CD4-positive, alpha-beta T cell treated with Interleukin-4 for 1 hour (primary cell): ENCODE data around the gene DOP1A.
"Not testable (repeated sequence)": the region's sequence is repeated elsewhere in the genome, so short reads cannot be mapped to it uniquely, and the experiment has no call there.

Source experiments
- DNase-seq, 2 donors: peaks; one replicate each; pipeline ENCODE4 v3.0.0-alpha.2; 2020 to 2022

The DOP1A gene

GRCh38 chr6:83160167-83160566, 92.7 kb downstream of the DOP1A start:
- DNase-seq: no peak

DNA sequence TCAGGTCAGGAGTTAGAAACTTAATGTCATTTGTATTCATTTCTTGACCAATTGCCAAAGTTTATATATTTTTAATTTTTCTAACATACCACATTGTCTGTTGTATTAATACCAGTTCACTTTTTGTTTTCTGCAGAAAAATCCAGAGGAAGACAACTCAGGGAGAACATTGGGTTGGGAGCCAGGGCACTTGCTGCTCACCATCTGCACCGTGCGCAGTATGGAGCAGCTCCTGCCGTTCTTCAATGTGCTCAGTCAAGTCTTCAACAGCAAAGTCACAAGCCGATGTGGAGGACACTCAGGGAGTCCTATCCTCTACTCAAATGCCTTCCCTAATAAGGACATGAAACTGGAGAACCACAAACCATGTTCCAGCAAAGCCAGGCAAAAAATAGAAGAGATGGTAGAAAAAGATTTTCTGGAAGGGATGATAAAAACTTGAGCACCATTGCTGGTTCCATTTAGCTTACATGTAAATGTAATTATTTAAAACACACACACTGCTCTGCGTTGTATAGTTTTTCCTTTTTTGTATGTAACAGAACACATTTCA, 100.3 kb downstream of the DOP1A start:
- no peak for DNase-seq

DNA sequence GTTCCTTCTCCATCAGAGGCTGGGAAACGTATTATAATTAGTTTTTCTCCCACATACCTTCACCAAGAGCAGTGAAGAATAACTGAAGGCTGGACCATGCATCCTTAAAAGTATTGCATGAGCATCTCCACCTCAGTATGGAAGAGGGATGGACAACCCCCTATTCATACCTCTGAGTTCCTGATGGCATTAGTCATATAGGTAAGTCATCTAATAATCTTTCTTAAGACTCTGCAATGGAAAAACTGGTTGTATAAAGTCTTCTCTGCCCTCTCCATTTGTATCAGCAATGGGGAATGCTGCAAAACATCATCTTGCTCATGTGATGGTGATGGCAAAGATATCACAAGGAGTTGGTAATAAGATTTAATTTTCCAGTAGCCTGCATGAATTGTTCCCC, 101.1 kb downstream of the DOP1A start:
- DNase-seq: no peak

GRCh38 chr6:83169106-83169505, 101.6 kb downstream of the DOP1A start:
- DNase-seq: no peak

DNA sequence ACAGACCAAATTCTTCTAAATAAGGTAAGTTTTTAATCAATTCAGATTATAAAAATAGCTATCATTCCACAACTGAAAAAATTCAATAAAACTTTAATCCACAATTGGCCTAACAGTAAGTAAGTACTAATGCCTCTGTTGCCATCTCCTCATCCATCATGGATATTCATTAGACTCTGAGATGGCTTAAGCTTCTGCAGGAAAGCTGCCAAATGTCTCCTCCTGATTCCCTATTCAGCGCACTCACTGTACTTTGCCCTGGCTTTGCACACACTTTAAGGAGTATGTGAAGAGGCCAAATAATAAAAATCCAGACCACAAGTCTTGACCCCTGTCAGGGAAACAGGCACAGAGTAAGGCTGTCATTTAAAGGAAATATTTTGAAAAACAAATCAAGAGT, 102.0 kb downstream of the DOP1A start:
- no peak for DNase-seq

- no peak for DNase-seq
These were observed 108.8 kb downstream of the DOP1A start for GRCh38 chr6:83176246-83176645.

DNA sequence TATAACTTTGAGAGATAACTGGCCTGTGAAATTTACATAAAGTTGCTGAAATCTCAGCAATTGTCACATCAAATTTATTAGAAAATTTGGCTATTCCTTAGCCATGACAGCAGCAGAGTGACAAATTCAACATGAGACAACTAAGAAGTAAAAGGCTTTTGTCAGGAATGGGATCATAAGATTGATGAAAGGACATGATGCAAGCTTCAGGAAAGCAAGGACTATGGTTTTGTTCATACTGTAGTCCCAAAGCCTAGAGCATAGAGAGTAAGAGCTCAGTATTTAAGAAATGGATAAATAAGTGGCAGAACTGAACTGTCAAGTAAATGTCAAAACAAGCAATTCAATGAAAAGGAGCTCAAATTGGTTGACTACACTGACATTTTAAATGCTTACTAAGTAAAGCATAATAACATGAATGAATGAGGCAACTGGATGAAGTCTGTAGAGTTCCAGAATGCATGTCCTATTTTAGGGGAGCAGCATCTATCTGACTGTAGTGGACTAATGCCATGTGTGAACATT, 113.0 kb downstream of the DOP1A start:
- DNase-seq: no peak

DNA sequence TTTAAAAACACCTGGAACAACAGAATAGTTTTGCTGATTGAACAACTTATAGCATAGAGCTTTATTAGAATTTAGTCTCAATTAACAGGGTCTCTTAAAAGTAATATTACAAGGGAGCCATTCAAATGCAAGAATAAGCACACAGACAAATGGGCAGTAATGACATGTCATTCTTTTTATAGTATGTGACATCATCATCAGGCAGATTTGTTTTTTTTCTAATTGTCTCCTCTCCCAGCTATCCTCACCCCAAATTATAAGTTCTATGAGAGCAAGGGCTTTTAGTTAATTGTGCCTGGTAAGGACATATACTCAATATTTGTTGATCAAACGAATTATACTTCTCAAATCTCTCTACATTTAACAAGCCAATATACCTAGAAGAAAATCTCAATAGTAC, 114.6 kb downstream of the DOP1A start:
- no peak for DNase-seq

DNA sequence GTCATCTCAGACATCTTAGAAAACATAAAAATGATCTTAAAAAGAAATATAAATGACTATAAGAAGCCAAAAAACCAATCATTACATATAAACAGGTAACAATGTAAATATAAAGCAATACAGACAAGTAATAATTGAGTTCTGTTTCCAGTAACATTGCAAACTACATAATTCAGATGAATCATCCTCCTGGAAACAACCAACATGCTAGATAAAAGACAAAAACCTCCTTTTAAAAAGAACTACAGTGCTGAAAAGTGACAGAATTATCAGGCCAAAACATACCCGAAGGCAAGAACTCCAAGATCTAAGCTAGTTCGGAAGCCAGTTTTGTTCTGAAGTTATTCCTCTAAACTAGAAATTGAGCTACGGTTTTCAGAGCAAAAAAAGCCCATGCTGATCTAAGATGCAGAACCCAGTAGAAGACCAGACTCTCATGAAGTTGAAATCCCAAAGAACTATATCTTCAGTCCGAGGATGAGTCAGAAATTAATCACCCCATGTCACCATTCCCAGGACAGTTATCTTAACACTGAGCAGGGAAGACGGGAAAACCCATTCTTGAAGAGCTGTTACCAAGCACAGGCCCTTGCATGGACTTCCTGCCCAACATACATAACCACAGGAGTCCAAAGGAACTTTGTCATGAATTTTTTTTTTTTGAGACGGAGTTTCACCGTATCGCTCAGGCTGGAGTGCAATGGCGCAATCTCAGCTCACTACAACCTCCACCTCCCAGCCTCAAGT, 115.8 kb downstream of the DOP1A start:
- no peak for DNase-seq

DNA sequence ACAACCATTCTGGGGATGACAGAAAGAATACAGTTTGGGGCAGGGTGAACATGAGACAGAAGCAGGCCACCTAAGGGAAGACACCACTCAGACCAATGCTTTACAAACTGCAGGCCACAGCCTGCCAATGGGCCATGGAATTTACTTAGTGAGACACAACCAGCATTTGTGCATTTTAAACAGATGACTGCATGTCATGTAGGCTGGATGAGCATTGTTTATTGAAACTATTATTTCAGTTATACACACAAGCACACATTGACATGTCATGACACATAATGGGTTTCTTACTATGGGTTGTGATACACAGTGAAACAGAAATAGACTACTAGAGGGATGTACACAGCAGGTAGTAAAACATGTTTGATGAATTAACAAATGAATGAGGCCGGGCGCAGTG, 117.6 kb downstream of the DOP1A start:
- DNase-seq: no peak

GRCh38 chr6:83188501-83188900, 121.0 kb downstream of the DOP1A start:
- DNase-seq: no peak

DNA sequence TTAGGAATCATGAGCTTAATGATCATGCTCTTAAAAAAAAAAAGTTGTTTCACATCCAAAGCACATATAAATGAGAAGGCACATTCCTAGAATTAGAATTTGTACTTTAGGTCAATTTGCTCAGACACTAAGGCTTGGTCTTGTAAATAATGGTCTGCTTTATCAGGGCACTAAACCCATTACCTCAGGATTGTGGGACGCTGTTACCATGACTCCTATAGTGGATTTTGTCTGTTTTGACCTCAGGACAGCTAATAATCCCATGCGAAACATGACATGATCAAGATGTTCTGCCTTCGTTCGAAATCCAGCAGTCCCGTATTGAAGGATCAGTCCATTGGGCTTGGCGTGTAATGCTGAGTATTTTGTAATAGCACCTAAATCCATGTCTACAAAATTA, 123.2 kb downstream of the DOP1A start:
- no peak for DNase-seq

GRCh38 chr6:83191974-83192373, 124.5 kb downstream of the DOP1A start:
- not testable (repeated sequence) for DNase-seq

GRCh38 chr6:83192456-83192855, 125.0 kb downstream of the DOP1A start:
- DNase-seq: no peak

DNA sequence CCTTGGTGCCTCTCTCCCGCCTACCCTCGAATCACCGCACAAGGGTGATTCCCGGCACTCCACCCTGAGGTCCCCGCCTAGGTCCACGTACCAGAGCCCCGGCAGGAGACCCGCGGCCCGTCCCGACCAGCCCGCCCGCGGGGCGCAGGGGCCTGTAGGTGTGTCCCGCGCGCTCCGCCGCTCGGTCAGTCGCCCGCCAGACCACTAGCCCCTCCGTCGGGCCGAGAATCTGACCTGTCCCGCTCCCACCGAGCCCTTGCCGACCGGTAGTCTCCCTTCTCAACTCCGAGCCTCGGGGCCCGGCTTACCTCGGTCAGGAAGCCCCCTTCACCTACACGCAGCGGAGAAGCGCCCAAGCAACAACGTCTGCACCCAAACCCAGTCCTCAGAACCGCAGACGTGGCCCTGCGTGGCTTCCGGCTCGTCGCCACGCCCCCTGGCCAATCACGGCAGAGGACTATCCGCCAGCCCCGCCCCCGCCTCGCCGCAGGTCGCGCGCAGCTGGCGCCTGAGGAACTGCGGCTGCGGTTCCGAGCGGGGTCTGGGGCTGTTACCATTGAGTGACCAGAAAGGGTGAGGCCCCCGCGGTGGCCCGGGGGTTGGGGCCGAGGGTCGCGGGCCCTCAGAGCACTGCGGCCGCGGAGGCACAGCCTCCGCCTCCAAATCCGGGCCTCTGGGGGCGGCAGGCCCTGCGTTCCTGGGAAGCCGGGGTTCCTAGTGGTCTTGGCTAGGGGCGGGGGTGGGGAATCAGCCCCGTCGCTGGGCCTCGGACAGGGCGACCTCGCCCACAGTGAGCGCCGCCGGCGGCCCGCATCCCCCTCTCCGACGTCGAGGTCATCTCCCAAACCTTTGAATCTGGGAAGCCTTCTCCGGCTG, 125.6 kb downstream of the DOP1A start, which contains the start of the genes PGM3 and RWDD2A:
PGM3 (minus strand) TSS at position 395 of the 876 bp plus-strand sequence. CDS start 2,253 bp downstream, outside the sequence.
RWDD2A (plus strand) TSS at position 487 of the 876 bp plus-strand sequence. CDS start 1,095 bp downstream, outside the sequence.
- DNase-seq: peak; percentile 88 to 91

- peak in 1 of 2 donors; percentile 15 for DNase-seq
These were observed 126.5 kb downstream of the DOP1A start for GRCh38 chr6:83193747-83194566.

DNA sequence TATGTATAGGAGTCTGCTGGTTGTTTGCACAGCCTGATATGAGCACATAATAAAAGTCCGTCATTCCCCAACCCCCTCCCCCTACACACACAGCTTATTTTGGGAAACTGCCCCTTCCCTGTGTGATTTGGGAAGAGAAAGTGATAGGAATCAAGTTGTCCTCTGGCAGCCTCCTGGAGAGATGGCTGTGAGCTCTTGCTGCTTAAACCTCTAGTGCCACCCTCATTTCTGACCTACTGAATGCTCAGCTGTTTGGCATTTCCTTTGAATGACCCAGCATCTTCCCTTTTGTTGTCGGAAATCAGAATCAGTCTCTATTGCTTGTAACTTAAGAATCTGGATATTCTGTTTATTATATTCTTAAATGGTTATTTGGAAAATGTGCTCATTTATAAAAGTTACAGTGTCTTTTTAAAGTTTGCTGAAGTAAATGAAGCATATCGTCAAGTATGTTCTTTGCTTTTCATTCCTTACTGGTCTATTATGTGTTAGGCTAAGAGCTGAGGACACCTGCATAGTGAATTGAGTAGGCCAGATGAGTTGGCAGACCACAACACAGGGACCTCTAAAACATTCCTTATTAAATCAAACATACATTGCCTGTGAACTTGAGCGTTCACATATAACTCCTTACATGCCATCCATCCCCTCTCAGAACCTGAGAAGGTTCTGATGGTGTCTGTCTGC, 131.2 kb downstream of the DOP1A start:
- DNase-seq: no peak

- no peak for DNase-seq
These were observed 131.8 kb downstream of the DOP1A start for GRCh38 chr6:83199173-83199862.

GRCh38 chr6:83199863-83200225, 132.4 kb downstream of the DOP1A start:
- no peak for DNase-seq

DNA sequence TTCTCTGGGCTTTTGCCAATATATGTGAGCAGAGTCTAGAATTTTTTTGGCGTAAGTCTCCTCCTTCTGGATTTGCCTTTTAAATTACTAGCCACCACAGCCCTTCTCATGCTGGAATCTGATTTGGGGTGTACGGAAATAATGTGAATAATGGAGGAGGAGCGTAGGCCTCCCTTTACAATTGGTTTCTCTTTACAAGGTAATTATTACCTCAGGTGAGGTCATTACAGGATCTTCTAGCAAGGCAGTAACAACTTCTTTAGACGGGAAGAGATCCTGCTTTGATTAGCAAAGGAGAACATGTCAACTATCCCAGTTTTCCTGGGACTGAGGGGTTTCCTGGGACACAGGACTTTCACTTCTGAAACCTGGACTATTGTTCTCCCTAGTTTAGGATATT, 134.6 kb downstream of the DOP1A start:
- no peak for DNase-seq
